ENCODE results near the gene WDR33.

The WDR33 gene

DNA sequence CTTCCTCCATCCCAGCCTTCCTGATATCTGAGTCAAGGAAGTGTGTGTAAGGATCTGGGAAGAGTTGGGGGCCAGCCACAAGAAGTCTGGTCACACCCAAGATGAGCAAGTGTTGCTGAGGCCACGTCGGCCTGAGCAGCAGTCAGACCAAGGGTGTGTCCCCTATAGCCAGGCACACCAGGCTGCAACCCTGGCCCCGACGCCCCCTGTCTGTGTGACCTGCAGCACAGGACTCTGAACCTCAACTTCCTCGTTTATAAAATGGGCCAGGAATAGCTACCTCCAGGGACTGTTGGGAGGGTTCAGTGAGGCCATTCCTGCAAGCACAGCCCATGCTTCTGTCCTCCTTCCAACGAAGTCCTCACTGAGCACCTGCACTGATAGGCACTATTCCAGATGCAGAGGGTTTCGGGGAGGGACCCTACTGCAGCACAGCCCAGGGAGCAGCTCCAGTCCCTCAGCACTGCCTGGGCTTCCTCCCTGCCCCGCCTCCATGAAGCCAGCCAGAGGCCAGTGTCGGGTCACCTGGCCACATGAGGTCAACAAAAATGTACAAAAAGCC is 148.9 kb downstream of the WDR33 start:
- Mint-ChIP-seq H3K9me3 (no peaks in the 10 kb centered on the region), H3K4me3 (no peak overlapping the region), H3K27ac (no peak overlapping the region), H3K4me1 (ENCODE audit: low read depth) (no peaks in the 10 kb centered on the region), H3K36me3 (ENCODE audit: low read depth) (no peaks in the 10 kb centered on the region), H3K27me3 (ENCODE audit: low read depth) (peaks cover 45% of the 10 kb centered on the region)

DNA sequence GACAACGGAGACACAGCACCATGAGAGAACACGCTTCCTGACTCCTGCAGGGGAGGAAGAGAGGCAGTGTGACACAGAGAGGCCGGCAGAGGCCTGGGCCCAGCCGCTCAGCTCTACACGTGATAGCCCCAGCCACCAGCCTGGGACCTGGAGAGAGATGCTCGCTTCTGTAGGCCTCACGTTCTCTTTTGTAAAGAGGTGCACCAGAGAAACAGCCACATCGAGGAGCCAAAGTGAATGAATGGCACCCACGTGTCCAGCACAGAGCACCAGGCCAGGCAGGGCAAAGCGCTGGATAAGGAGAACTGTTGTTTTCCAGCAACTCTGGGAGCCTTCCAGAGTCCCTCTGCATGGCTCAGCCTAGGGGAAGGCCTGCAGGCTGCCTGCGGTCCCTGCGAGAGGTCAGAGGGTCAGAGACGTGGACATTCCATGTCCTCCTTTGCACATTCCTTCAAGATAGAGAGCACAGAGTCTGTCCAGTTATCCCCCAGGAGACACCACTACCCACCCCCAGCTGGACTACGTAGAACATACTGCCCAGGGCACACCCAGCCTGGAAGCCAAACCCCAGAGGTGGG is 149.8 kb downstream of the WDR33 start:
- H3K27ac Mint-ChIP-seq, result no peak overlapping the region
- H3K27me3 Mint-ChIP-seq (ENCODE audit: low read depth), result peaks cover 37% of the 10 kb centered on the region
- no peak overlapping the region for H3K4me3 Mint-ChIP-seq
- H3K9me3 Mint-ChIP-seq, result no peaks in the 10 kb centered on the region
- H3K36me3 Mint-ChIP-seq (ENCODE audit: low read depth), result no peaks in the 10 kb centered on the region
- no peaks in the 10 kb centered on the region for H3K4me1 Mint-ChIP-seq (ENCODE audit: low read depth)

DNA sequence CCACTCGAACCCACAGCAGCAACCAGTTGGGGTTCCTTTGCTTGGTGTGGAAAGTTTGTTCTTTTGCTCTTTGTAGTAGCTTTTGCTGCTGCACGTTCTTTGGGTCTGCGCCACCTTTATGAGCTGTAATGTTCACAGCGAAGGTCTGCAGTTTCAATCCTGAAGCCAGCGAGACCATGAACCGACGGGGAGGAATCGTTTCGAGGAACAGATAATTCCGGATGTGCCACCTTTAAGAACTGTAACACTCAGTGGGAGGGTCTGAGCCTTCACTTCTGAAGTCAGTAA is 150.7 kb downstream of the WDR33 start:
- Mint-ChIP-seq H3K27me3 (ENCODE audit: low read depth) (peaks cover 28% of the 10 kb centered on the region), H3K27ac (no peak overlapping the region)

GRCh38 chr2:127659408-127660290 is 151.3 kb downstream of the WDR33 start:
- no peak overlapping the region for H3K4me3 Mint-ChIP-seq
- no peaks in the 10 kb centered on the region for H3K9me3 Mint-ChIP-seq
- no peaks in the 10 kb centered on the region for H3K36me3 Mint-ChIP-seq (ENCODE audit: low read depth)
- no peak overlapping the region for H3K27ac Mint-ChIP-seq
- peaks cover 22% of the 10 kb centered on the region for H3K27me3 Mint-ChIP-seq (ENCODE audit: low read depth)
- H3K4me1 Mint-ChIP-seq (ENCODE audit: low read depth), result no peaks in the 10 kb centered on the region

More for the DNA sequence above, 150.7 kb downstream of the WDR33 start:
- Mint-ChIP-seq H3K9me3 (no peaks in the 10 kb centered on the region), H3K4me1 (ENCODE audit: low read depth) (no peaks in the 10 kb centered on the region), H3K36me3 (ENCODE audit: low read depth) (no peaks in the 10 kb centered on the region), H3K4me3 (no peak overlapping the region)

- Mint-ChIP-seq H3K27ac (no peak overlapping the region), H3K36me3 (ENCODE audit: low read depth) (no peaks in the 10 kb centered on the region), H3K4me3 (no peak overlapping the region), H3K27me3 (ENCODE audit: low read depth) (peaks cover 18% of the 10 kb centered on the region), H3K4me1 (ENCODE audit: low read depth) (no peaks in the 10 kb centered on the region), H3K9me3 (no peaks in the 10 kb centered on the region)
Measured at GRCh38 chr2:127658641-127659407, 152.1 kb downstream of the WDR33 start.

- no peak overlapping the region for H3K27ac Mint-ChIP-seq
- peaks cover 12% of the 10 kb centered on the region for H3K27me3 Mint-ChIP-seq (ENCODE audit: low read depth)
- no peaks in the 10 kb centered on the region for H3K9me3 Mint-ChIP-seq
- H3K4me3 Mint-ChIP-seq, result no peak overlapping the region
- H3K4me1 Mint-ChIP-seq (ENCODE audit: low read depth), result no peaks in the 10 kb centered on the region
- H3K36me3 Mint-ChIP-seq (ENCODE audit: low read depth), result no peaks in the 10 kb centered on the region
Measured at GRCh38 chr2:127658146-127658545, 152.8 kb downstream of the WDR33 start.

DNA sequence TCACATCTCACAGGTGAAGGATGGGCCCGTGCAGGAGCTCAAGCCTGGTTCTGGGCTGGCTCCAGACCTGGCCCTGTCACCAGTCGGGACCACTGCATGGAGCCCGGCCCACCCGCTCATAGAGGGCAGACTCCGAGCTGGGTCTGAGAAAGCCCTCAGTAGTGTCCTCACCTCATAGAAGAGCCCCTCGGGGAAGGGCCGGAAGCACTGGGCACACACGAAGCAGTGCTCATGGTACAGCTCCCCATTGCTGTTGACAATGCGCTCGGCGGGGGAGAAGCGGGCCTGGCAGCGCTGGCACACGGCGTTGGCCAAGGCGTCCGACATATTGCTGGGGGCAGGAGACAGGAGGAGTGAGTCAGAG is 153.8 kb downstream of the WDR33 start:
- peaks cover 9% of the 10 kb centered on the region for H3K27me3 Mint-ChIP-seq (ENCODE audit: low read depth)

DNA sequence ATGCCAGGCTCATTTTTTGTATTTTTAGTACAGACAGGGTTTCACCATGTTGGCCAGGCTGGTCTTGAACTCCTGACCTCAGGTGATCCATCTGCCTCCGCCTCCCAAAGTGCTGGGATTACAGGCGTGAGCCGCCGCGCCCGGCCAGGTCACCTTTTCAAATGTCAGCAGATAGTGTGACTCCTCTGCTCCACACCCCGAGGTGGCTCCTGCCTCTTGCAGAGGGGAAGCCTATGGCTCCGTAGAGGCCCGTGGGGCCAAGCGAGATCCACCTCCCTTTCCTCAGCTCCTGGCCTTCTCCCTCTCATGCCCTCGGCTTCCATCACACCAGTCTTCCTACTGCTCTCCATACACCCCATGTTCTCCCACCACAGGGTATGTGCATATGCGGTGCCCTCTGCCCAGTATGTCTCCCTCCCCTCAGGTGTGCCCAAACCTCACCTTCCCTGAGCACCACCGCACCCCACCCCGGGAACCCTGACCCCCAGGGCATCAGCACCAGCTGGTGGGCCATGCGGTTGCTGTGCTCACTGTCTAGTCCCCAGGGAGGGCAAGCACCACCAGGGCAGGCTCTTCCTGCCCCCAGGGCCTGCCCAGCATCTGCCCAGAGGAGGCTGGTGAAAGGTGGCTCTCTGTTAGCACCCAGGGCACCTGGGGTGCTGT is 154.3 kb downstream of the WDR33 start:
- peaks cover 6% of the 10 kb centered on the region for H3K27me3 Mint-ChIP-seq (ENCODE audit: low read depth)
- H3K9me3 Mint-ChIP-seq, result no peaks in the 10 kb centered on the region
- H3K36me3 Mint-ChIP-seq (ENCODE audit: low read depth), result no peaks in the 10 kb centered on the region
- H3K4me3 Mint-ChIP-seq, result no peak overlapping the region
- H3K4me1 Mint-ChIP-seq (ENCODE audit: low read depth), result no peaks in the 10 kb centered on the region
- H3K27ac Mint-ChIP-seq, result no peak overlapping the region

More for the DNA sequence above, 153.8 kb downstream of the WDR33 start:
- no peaks in the 10 kb centered on the region for H3K36me3 Mint-ChIP-seq (ENCODE audit: low read depth)
- H3K4me1 Mint-ChIP-seq (ENCODE audit: low read depth), result no peaks in the 10 kb centered on the region
- H3K9me3 Mint-ChIP-seq, result no peaks in the 10 kb centered on the region
- H3K27ac Mint-ChIP-seq, result no peak overlapping the region
- H3K4me3 Mint-ChIP-seq, result no peak overlapping the region

GRCh38 chr2:127655209-127656073 is 155.5 kb downstream of the WDR33 start:
- Mint-ChIP-seq H3K36me3 (ENCODE audit: low read depth) (no peaks in the 10 kb centered on the region), H3K9me3 (no peaks in the 10 kb centered on the region), H3K4me1 (ENCODE audit: low read depth) (no peaks in the 10 kb centered on the region), H3K4me3 (no peak overlapping the region), H3K27me3 (ENCODE audit: low read depth) (no peaks in the 10 kb centered on the region), H3K27ac (no peak overlapping the region)

- peaks cover under 1% of the 10 kb centered on the region for H3K4me1 Mint-ChIP-seq (ENCODE audit: low read depth)
- H3K27ac Mint-ChIP-seq, result no peak overlapping the region
- H3K27me3 Mint-ChIP-seq (ENCODE audit: low read depth), result no peaks in the 10 kb centered on the region
- H3K4me3 Mint-ChIP-seq, result no peak overlapping the region
- H3K9me3 Mint-ChIP-seq, result no peaks in the 10 kb centered on the region
- no peaks in the 10 kb centered on the region for H3K36me3 Mint-ChIP-seq (ENCODE audit: low read depth)
Measured at GRCh38 chr2:127654838-127655175, 156.2 kb downstream of the WDR33 start.

- H3K4me3 Mint-ChIP-seq, result no peak overlapping the region
- H3K27ac Mint-ChIP-seq, result no peak overlapping the region
- H3K36me3 Mint-ChIP-seq (ENCODE audit: low read depth), result no peaks in the 10 kb centered on the region
- no peaks in the 10 kb centered on the region for H3K27me3 Mint-ChIP-seq (ENCODE audit: low read depth)
- peaks cover 4% of the 10 kb centered on the region for H3K4me1 Mint-ChIP-seq (ENCODE audit: low read depth)
- H3K9me3 Mint-ChIP-seq, result no peaks in the 10 kb centered on the region
Measured at GRCh38 chr2:127654084-127654837, 156.7 kb downstream of the WDR33 start.

- H3K27ac Mint-ChIP-seq, result no peak overlapping the region
- no peaks in the 10 kb centered on the region for H3K27me3 Mint-ChIP-seq (ENCODE audit: low read depth)
- H3K4me1 Mint-ChIP-seq (ENCODE audit: low read depth), result peaks cover 5% of the 10 kb centered on the region
- no peaks in the 10 kb centered on the region for H3K36me3 Mint-ChIP-seq (ENCODE audit: low read depth)
- H3K4me3 Mint-ChIP-seq, result no peak overlapping the region
- no peaks in the 10 kb centered on the region for H3K9me3 Mint-ChIP-seq
Measured at GRCh38 chr2:127653421-127654083, 157.4 kb downstream of the WDR33 start.

Data from T-helper 1 cell treated with Interleukin-12 subunit alpha and Interleukin-12 subunit beta and Interleukin-4 antibody, amounts not matched to agents 30 μg/mL and 1 μg/mL, for 36 hours (primary cell).